GM11168 (cell line): ENCODE results near the gene JADE3.

Source experiments
- in situ Hi-C: fragments of 300-500 bp; cut with MboI; formaldehyde crosslinking; loops from one replicate; pipeline ENCODE4 v1.12.0; 2022; ENCODE audit warnings: low sequenced_read_pairs; ENCODE audit not compliant: unreplicated experiment

The JADE3 gene

DNA sequence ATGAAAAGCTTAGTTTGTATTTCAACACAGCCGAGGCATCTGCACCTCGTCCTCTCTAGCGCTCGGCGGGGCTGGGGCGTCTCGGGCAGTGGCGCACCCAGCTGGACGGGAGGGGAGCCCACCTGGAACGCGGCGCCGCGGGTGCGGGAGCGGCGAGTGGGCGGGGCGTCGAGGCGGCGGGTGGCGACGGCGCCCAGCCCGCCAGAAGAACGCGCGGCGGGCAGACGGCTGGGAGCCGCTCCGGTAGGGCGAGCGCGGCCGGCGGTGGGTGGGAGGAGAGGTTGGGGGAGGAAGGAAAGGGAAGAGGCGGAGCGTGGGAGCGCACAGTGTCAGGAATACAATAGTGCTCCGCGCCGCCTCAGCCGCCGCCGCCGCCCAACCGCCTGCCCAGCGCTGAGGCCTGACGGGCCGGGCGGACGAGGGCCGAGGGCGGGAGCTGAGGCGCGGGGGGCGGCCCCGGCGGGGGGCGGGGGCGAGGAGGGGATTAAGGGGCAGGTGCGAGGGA, at the start of gene JADE3:
TSS of gene JADE3 (plus strand) at position 324 of the 505 bp plus-strand sequence. CDS start 72,474 bp downstream, outside the sequence.
- in situ Hi-C loops: no loop called here

GRCh38 chrX:46863072-46863471, 49.1 kb upstream of the JADE3 start:
- in situ Hi-C loops: no loop called here

DNA sequence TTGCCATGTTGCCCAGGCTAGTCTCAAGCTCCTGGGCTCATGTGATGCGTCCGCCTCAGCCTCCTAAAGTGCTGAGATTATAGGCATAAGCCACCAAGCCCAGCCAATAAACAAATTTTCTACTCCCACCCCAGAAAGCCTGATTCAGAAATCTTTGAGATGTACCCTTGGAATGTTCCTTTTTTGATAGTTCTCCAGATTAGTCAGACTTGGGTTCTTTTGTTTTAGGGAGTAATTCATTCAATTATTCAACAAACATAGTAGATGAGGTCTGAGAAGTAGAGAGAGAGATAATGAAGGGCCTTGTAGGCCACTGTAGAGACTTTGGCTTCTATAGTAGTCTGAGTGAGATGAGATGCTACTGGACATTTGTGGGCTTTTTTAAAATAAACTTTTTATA, 47.6 kb upstream of the JADE3 start:
- in situ Hi-C loops: no loop called here

DNA sequence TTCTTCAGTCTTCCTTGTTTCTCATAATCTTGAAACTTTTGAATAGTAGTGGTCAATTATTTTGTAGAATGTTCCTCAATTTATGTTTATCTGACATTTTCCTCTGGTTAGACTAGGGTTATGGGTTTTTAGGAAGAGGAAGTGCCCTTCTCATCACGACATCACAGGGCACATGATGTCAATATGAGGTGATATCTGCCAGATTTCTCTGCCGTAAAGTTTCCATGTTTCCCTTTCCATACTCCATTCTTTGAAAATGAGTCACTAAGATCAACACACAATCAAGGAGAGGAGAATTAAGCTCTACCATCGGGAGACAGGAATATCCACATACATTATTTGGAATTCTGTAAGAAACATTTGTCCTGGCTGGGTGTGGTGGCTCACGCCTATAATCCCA, 46.9 kb upstream of the JADE3 start:
- in situ Hi-C loops: no loop called here

GRCh38 chrX:46866726-46867125, 45.5 kb upstream of the JADE3 start:
- in situ Hi-C loops: no loop called here

GRCh38 chrX:46873746-46874145, 38.5 kb upstream of the JADE3 start:
- in situ Hi-C loops: no loop called here

DNA sequence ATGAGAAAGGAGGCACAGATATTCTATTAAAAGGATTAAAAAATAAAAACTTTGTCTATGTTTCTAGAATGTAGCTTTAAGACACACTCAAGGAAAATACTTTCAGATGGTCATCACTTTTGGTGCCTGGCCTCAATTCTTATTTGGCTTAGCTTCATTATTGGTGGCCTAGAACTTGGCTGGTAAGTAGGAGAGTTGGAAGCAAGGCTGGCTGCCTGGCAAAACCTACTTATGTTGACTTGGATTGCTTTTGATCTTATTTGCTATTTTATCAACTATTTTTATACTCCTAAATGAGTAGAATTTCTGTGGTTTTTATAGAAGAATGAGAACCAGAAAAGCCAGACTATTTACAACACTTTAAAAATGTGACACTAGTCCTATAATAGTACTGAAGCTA, 35.3 kb upstream of the JADE3 start:
- in situ Hi-C loops: no loop called here

- in situ Hi-C loops: no loop called here
Measured at GRCh38 chrX:46882266-46882665, 30.0 kb upstream of the JADE3 start.

- in situ Hi-C loops: no loop called here
Measured at GRCh38 chrX:46884799-46885198, 27.4 kb upstream of the JADE3 start.

DNA sequence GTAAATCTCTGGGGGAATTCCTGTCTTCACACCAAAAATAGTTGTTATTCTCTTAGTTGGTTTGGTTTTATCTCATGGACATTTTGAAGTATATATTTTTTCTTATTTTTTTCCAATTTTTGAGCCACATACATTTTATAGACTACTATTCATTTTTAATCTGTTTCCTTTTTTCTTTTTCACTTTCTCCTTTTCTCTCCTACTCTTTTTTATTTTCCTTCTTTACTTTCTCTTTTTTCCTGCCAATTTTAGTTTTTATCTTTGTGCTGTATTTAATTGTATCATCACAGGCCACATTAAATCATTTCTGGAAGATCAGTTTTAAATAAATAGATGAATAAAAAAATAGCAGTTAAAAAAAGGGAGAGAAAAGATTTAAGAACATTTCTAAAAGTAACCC, 14.0 kb upstream of the JADE3 start:
- in situ Hi-C loops: loop anchor here (5.0 kb wide), 1 partner anchor 129 kb away; no protein-coding TSS in a partner anchor

- in situ Hi-C loops: no loop called here
Measured at GRCh38 chrX:46903458-46904242, 8.6 kb upstream of the JADE3 start.

DNA sequence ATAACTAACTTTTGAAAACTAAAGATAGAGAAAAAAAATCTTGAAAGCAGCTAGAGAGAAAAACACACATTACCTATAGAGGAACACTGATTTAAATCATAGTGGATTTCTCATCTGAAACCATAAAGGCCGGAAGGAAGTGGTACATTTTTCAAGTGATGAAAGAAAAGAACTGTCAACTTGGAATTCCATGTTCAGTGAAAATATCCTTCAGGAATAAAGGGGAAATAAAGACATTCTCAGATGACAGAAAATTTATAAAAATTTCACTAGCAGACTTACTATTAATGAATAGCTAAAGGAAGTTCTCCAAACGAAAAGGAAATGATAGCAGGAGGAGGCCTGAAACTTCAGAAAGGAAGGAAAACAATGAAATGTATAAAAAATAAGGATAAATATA, 7.6 kb upstream of the JADE3 start:
- in situ Hi-C loops: no loop called here

- in situ Hi-C loops: no loop called here
Measured at GRCh38 chrX:46910415-46910814, 1.8 kb upstream of the JADE3 start.

DNA sequence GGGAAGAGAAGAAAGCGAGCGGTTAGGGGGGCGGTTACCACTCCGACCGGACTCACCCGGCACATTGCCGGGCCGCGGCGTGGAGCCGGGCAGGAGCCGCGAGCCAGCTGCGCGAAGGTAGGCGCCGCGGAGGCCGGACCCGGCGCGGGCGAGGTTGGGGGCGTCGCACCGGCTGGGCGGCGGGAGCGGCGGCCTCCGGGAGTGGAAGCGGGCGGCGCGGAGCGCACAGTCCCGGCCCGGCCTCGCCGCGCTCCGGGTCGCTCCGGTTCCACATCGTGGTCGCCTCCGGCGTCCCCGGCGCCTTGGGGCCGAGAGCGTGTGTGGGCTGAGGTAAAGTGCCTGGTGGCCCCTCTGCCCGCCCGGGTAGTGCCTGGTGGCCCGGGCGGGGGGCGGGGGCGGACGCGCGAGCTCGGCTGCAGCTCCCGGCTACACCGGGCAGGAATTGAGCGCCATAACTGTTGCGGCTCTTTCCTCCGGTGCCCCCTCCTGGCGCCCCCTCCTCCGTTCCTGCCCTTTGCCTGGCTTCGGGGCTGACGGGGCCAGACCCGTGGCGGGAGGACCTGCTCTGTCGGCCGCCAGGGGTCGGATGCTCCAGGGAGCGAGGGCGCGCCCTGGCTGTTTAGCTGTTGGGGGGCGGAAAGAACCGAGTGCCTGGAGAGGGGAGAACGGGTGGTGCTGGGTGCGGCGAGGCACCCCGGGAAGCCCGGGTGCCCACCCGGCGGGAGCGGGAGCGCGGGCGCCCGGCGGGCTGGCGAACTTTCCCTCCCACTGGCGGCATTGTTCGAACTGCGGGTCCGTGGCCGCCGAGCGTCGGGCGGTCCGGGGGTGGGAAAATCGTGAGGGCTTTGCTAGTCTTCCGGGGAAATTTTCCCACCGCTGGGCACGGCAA, 626 bp downstream of the JADE3 start:
- in situ Hi-C loops: no loop called here

DNA sequence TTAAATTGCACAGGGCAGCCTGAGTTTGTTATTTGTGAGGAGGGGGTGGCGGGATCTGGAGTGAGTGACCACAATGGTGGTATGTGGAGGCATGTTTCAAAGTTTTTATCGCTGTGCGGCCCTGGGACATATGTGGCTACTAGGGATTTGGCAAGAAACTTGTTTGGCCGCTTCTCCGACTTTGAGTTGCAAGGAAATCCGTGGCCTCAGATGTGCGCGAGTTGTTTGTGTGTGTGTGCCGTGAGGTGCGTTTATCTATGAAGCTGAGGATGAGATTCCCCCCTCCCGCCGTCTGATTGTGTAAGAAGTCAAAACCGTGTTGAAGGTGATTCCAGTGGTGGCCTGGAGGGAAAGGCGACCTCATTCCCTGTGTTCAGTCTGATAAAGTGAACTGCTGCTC, 1.4 kb downstream of the JADE3 start:
- in situ Hi-C loops: no loop called here

- in situ Hi-C loops: no loop called here
Measured at GRCh38 chrX:46916273-46916672, 4.1 kb downstream of the JADE3 start.

DNA sequence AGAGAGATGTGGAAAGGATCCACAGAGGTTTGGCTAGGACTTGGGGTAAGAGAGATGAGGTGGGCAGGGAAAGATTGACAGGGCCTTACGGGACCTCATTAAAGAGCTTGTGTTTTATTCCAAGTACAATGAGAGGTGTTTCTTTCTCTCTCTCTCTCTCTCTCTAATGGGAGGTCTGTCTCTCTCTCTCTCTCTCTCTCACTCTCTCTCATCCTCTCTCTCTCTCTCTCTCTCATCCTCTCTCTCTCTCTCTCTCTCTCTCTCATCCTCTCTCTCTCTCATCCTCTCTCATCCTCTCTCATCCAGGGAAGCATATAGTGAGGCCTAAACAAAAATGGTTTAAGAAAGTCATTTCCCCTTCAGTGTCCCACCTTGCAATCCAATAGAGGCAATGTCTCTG, 5.4 kb downstream of the JADE3 start:
- in situ Hi-C loops: no loop called here

DNA sequence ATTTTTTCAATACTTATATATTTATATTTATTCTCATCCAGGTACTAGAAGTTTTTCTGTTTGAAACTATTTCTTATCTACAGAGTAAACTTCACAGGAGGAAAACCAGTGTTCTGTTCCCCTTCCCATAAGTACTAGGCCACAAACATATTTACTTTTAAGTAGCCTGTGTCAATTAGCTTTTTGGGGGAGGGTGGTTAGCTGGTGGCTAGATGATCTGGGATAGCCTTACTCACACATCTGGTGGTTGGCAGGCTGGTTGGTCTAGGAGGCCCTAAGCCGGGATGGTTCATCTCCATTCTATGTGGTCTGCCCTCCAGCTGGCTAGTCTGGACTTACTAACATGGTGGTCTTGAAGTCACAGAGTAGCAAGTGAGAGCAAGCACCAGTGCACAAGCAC, 6.2 kb downstream of the JADE3 start:
- in situ Hi-C loops: no loop called here

DNA sequence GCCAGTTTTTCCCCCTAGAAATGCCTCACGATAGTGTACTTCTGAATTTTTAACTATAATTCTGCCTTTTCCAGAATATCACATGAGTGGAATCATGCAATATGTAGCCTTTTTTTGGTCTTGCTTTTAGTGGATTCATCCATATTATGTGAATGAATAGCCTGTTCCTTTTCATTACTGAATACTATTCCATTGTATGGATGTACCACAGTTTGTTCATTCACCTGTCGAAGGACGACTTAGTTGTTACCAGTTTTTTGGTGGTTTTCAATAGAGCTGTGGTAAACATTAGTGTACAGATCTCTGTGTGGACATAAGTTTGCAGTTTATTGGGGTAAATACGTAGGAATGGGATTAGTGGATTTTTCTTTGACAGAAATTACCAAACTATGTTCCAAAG, 8.0 kb downstream of the JADE3 start:
- in situ Hi-C loops: no loop called here

DNA sequence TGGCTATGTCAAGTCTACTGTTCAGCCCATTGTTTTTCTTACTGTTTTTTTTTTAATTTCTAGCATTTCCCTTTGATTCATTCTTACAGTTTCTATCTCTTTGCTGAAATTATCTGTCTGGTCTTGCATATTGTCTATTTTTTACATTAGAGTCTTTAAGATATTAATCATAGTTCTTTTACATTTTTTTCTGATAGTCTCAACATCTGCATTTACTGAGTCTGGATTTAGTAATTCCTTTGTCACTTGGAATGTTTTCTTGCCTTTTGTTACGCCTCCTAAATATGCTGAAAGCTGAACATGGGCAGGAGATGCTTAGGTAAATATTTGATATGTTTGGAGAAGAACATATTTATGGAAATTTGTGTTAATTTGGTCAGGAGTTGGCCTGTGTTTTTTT, 10.4 kb downstream of the JADE3 start:
- in situ Hi-C loops: no loop called here

DNA sequence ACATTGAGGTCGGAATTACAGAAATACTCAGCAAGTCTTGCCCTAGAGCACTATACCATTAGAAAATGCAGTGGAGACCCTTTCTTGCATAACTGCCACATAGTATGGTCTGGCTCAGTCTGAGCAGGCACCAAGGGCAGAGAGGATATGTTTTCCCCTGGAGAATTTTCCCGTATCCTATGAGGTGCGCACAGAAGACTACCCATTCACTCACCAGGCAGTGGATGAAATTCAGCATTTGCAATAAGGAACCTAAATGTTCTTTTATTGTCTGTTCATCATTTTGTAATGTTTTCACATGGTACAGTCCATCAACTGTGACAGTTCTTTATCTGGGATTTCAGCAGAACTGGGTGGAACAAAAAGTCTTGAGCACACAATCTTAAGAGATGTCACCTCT, 15.5 kb downstream of the JADE3 start:
- in situ Hi-C loops: no loop called here
